EH (cell line): Measurements from ENCODE around the gene ZNF213.

Source experiments
- DNase-seq: peaks from one replicate; pipeline ENCODE4 v3.0.0-alpha.2; 2015; ENCODE audit warnings: low read depth

The ZNF213 gene, protein sequence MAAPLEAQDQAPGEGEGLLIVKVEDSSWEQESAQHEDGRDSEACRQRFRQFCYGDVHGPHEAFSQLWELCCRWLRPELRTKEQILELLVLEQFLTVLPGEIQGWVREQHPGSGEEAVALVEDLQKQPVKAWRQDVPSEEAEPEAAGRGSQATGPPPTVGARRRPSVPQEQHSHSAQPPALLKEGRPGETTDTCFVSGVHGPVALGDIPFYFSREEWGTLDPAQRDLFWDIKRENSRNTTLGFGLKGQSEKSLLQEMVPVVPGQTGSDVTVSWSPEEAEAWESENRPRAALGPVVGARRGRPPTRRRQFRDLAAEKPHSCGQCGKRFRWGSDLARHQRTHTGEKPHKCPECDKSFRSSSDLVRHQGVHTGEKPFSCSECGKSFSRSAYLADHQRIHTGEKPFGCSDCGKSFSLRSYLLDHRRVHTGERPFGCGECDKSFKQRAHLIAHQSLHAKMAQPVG

DNA sequence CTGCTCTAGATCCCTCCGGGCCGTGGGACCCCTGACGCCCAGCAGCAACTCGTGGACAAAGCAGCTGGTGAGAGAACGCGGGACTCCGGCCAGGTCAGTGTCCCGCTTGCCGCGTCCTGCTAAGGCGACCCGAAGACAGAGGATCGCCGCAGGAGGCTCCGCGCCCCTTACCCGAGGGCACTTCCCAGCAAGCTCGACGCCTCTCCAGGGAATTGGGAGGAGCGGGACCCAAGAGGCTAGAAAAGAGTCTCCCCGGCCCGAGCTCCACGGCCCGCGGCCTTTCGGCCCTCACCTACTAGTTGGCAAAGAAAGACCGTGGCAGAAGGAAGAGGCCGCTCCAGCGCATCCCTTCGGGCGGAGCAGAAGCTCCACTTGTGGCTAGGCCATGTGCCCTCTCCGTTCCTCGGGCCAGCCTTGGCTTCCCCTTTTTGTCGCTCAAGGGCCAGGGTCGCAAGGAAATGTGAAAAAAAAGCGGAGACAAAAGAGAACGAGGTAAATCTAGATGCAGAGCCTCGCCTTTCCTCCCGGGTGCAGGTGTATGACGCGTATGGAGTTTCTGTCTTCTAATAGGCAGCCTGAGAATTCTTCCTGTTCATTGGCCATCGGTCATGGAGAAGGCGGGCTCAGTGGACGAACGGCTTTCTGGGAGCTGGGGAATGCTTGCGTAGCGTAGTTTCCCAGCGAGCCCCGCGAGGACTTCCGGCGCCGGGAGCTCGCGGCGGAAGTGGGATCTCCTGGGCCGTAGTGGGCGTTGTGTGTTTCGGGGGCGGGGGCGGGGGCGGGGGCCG, at the start of gene ZNF213:
ZNF213 (plus strand) TSS at position 692 of the 788 bp plus-strand sequence. CDS start 2,252 bp downstream, outside the sequence.
- peak; percentile 99 for DNase-seq

DNA sequence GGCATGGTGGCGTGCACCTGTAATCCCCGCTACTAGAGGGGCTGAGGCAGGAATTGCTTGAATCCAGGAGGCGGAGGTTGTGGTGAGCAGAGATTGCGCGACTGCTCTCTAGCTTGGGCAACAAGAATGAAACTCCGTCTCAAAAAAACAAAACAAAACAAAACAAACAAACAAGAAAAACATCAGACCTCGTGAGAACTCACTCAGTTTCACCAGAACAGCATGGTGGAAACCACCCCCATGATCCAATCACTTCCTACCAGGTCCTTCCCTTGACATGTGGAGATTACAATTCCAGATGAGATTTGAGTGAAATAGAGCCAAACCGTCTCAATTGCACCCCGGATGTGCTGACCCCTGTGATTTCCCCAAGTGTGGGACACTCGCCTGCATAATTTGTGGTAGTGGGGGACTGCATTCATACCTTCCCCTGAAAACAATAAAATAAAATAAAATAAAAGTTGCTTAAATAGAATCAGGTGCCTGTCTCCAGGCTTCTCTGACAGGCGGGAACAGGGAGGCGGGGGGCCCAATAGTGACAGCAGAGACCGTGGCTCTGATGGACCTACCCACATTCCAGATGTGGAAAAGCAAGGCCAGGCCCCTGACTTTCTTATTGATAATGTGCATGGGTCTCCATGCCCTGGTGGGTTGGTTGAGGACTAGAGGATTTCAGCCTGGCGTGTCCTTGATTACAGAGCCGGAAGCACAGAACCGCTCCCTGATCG, 48.8 kb upstream of the ZNF213 start:
- no peak for DNase-seq

DNA sequence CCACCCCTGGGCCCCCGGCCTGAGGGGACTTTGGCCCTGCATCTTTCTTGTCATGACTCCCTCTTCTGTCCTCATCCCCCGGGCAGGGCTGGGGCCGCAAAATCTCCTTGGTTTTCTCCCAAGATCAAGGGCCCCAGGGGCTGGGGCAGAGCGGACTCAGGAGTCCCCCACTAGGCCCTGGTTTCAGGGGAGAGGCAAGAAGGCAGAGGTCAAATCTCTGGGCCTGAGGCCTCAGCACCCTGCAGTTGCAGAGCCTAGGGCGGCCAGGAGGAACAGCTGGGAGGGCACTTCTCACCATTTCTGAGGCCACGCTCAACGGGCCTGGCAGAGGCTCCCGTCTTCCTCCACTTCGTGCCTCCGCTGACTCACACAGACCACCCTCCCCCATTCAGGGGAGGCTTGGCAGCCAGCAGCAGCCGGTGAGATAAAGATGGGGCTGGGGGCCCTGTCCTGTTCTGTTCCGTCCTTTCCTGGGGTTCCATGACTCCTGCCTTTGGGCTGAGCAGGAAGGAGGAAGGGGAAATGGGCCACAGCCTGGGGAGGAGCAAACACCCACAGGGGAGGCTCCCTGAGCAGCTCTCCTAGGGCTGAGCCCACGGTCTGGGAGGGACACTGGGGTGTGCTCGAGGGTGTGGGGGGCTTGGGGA, 48.1 kb upstream of the ZNF213 start:
- DNase-seq: no peak

DNA sequence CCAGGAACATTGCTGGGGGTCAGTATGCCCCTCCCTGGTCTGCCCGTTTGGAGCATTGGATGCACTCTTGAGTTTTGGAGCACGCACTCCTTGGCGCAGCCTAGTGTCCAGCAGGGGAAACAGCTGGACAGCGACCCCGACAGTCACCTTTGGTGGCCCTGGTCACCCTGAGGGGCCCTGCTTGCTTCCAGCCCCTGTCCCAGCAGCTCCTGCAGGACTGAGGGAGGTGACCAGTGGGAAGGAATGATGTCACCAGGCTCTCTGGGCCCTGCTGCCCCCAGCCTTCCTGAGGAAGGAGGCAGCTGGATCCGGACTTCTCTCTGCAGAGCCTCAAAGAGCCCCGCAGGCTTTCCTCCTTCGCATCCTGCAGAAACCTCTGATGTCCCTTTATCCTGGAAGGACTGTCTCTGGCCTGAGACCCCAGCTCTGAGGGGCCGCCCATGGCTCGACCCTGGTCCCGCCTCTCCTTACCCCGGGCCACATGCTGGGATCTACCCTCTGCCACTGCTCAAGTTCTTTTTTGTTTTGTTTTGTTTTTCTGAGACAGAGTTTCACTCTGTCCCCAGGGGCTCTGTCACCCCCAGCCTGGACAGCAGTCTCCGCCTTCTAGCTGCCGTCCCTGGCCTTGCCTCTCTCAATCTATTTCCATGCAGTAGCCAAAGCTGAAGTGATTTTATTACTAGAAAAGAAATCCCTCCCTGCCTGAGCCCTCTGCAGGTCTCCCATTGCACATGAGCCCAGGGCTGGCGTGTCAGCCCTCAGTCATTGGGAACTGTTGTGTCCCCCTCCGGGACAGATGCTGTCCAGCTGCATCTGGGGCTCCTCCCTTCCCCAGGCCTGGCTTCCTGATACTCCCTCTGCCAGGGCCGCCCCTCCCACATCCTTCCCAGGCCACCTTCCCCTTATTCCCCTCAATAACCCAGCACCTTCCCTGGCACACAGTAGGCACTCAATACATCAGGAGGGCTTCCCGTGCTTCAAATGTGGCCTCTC, 47.3 kb upstream of the ZNF213 start:
- DNase-seq: no peak

DNA sequence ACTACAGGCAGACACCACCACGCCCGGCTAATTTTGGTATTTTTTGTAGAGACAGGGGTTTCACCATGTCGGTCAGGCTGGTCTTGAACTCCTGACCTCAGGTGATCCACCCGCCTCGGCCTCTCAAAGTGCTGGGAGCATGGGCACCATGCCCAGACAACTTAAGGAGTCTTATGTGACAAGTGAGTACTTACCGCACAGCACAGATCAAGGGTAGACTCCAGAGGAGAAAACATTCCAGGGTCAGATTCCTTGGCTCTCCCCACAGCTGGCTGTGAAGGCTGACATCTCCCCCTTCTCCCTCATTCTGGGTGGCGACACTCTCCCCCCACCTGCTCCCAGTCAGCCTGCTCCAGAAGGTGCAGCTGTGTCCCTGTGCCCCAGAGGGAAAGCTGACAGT, 46.4 kb upstream of the ZNF213 start:
- no peak for DNase-seq

DNA sequence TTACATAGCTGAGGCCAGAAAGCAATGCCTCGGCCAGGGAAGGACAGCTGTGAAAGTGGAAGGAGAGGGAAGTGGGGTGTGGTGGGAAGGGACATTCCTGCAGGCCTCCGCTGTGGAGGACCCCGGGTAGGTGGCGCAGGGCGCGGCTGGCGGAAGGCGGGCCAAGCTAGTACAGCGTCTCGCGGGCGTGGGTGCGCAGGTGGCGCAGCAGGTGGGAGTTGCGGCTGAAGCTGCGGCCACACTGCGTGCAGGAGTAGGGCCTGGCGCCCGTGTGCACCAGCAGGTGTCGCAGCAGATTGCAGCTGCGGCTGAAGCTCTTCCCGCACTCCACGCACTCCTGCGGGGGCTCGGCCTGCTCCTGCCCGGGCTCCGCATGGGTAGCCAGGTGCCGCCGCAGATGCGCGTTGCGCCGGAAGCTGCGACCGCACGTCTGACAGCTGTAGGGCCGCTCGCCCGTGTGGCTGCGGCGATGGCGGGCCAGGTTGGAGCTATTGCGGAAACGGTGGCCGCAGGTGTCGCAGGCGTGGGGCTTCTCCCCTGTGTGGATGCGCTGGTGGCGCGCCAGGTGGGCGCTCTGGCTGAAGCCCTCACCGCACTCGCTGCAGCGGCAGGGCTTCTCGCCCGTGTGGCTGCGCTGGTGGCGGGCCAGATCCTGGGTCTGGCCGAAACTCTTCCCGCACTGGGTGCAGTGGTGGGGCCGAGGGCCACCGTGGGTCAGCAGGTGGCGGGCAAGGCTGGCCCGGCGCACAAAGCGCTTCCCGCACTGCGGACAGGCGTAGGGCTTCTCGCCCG, 45.7 kb upstream of the ZNF213 start:
- DNase-seq: no peak

DNA sequence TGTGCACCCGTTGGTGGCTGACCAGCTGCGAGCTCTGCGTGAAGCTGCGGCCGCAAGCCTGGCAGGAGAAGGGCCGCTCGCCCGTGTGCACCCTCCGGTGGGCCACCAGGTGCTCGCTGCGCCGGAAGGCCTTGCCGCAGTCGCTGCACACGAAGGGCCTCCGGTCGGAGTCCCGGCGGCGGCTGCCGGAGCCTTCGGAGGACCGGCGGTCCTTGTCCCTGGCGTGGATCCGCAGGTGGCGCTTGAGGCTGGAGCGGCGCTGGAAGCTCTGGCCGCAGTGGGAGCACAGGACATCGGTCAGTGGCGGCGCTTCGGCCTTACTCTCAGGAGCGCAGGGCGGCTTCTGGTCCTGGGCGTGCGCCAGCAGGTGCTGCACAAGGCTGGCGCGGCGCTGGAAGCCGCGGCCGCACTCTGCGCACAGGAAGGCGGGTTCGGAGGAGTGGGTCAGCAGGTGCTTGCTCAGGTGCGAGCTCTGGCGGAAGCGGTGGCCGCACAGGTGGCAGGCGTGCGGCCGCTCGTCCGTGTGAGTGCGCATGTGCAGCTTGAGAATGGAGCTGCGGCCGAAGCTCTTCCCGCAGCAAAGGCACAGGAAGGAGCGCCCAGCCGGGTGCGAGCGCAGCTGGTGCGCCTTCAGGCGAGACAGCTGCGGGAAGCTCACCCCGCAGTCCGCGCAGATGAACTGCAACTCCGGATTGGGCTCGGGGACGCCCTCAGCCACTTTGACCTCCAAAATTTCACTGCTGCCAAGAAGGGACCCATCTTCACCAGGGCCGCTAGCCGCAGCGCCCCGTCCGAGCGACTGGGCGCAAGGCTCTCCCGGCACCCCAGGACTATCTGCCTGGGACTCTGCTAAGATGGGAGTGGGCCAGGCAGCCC, 44.9 kb upstream of the ZNF213 start:
- no peak for DNase-seq

DNA sequence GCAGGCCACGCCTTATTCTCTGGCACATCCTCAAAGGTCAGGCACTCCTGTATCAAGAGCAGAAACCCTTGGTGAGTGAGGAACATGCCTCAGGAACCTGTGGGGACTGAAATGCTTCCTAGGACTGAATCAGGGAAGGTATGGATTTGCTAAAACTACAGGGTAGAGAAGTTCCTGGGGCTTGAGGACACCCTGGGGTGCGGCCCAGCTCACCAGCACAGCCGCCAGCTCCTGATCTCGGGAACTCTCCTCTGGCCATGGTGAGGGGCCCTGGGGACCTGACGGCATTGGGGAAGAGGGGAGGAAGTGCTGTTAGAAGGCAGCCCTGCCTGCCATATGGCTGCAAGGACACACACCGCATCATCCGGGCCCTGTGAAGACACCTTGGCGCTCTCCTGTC, 43.3 kb upstream of the ZNF213 start:
- DNase-seq: no peak

DNA sequence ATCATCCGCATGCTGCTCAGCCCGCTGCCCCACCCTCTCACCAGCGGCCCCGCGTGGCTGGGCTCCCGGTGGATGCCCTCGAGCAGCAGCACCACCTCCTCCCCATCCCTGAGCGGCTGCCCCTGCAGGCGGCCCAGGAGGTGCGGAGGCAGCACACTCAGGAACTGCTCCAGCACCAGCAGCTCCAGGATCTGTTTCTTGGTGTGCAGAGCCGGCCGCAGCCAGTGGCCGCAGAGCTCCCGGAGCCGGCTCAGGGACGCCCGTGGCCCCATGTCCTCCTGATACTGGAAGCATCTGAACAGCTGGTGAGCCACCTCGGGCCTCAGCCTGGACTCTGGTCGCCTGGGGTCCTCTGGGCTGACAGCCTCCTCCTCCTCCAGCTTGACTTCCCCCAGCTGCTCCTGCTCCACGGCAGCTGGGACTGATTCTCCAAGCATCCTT, 42.3 kb upstream of the ZNF213 start:
- DNase-seq: no peak

DNA sequence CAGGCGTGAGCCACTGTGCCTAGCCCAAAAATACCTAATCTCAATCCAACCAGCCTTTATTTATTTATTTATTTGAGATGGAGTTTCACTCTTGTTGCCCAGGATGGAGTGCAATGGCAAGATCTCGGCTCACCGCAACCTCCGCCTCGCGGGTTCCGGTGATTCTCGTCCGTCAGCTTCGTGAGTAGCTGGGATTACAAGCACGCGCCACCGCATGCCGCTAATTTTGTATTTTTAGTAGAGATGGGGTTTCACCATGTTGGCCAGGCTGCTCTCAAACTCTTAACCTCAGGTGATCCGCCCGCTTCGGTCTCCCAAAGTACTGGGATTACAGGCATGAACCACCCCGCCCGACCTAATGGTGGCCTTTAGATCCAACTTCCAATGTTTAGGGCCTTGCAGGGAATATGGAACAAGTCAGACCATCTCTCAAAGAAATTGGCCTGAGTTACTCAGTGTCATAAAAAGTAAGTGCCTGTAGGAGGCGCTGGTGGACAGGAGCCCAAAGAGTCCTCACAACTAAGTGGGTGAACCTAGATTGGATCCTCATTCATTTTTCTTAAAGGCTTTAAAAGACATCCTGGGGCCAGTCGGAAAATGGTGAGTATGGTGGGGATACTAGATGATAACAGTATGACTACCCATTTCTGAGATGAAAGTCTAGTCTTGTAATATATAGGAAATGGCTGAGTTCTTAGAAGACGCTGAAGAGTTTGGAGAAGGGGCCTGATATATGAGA, 40.4 kb upstream of the ZNF213 start:
- DNase-seq: peak; percentile 42

DNA sequence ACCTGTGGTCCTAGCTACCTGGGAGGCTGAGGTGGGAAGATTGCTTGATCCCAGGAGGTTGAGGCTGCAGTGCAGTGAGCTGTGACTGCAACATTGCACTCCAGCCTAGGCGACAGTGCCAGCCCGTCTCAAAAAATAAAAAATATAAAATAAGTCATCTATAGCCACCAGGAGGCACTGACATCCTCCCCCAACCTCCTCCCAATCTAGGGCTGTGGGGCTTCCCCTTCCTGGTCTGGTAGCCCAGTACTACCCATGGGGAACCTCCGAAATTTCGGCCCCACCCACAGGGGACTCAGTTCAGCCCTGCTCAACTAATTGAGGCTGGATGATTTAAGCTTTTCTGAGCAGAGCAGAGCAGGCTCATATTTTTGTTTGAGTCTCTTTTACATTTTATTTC, 39.0 kb upstream of the ZNF213 start:
- no peak for DNase-seq

DNA sequence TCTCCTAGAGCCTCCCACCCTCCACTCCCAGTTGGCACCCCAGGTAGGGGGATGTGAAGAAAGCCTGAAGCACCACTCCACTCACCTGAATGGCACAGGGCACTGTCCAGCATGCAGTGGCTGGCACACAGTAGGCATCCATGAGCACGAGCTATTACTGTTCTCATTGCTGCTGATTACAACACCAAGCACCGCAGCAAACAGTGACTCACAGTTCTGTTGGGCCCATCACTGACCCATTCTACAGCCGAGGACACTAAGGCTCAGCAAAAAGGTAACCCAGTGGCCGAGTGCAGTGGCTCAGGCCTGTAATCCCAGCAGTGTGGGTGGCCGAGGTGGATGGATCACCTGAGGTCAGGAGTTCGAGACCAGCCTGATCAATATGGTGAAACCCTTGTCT, 38.5 kb upstream of the ZNF213 start:
- DNase-seq: no peak

DNA sequence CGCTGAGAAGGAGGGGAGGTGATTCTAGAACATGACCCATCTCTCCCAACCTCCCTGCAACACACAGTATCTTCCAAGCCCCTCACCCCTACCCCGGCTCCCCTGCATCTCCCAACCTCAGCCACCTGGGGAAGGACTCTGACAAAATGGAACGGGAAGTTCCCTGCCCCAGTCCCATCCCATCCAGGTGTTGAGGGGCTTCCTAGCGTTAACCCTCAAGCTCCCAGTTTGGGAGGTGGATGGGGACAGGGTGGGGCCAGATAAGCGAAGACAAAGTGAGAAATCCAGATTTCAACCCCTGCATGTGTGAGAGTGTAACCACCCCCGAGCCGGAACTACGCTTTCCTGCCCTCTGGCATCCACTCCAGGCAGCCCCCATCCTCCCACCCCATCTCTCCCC, 37.6 kb upstream of the ZNF213 start:
- DNase-seq: no peak

DNA sequence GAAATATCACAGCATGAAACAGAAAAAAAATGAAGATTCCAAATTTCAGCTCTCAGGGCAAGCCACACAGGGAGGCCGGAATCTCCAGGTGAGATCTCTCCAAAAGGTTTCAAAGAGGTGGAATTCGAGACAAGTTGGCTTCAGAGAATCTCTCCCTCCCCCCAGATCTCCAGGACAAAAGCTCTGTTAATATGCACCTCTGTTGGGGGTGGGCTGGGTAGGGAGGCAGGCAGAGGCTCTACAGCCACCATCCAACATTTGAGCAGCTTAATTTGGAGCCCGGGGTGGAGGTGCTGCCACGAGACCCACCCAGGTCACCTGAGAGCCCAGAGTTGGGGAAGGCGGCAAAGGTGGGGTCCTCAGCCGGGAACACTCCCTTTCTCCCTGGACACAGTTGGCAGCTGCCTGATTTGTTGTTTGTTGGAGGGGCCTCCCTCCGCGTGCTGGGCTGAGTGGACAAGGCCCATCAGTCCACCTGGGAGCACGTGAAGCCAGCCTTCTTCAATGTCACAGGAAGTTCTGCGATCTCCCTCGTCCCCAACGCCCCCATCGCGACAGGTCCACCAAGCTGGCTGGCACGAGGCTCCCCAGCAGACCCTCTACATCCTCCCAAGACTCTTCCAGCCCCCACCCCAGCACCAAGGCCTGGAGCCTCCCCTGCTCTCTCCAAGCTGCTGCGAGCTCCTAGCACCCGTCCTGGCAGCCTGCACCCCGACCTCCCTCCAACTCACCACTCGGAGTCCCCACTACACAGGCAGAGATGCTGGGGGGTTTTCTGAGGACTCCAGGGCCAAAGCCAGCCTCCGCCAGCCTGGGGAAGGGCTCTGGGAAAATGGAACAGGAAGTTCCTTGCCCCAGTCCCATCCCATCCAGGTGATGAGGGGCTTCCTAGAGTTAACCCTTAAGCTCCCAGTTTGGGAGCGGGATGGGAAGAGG, 36.1 kb upstream of the ZNF213 start, which contains the start of gene ZSCAN10:
ZSCAN10 (minus strand) TSS at position 836 of the 936 bp plus-strand sequence. CDS start 6,357 bp downstream, outside the sequence.
- no peak for DNase-seq

DNA sequence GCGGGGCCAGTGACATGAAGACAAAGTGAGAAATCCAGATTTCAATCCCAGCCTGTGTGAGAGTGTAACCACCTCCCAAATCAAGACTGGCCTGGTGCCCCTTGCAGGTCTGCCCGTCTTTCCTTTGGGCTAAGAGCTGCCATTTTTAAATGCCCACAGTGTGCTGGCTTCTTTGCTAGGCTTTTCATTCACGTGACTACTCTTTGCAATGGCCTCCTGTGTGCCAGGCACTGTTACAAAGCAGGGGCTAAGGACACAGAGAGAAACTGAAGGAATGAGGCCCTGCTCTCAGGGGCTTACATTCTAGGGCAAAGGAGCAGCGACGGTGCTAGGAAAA, 35.5 kb upstream of the ZNF213 start:
- DNase-seq: no peak

DNA sequence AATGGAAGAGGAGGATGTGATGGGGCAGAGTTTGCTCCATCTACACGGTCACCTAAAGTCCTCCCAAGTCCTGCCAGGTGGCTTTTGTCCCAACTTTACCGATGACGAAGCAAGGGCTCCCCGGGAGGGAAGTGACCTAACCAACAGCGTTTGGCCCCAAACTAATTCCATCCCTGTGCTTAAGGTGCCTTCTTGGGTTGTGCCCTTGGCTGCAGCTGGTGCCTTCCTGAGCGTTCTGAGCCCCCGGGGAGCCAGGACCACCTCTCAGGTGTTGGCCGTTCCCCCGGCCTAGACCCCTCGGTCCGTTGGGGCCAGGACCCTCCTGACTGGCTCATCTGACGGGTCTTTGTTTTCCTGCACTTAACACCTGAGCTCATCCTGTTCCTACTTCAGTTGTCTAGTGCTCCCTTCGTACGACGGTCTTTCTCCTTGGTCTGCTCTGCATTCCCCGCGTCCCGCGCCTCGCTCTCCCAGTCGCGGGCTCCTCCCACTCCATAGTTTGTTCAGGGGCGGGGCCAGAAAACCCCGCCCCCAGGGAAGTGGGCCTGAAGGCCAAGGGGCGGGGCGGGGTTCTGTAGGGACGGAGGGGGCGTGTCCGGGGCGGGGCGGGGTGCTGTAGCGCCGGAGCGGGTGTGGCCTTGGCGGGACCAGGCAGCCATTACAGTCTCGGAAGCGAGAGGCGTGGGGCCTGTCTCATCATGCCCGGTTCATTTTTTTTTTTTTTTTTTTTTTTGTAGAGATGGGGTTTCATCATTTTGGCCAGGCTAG, 34.9 kb upstream of the ZNF213 start:
- DNase-seq: peak; percentile 92
